Sigmoid colon (tissue), 4 donors: ENCODE data around the gene GALNT1.

Source experiments
- CTCF ChIP-seq, 4 experiments: fragments of 450-650 bp in 3 of 4; fragments of 200-600 bp in 1 of 4; IDR thresholded peaks; one replicate each; pipeline ENCODE4 v1.5.1; 2016 to 2019; ENCODE audit warnings: antibody characterized with exemption in 4 of 4, mild to moderate bottlenecking in 3 of 4, moderate library complexity in 2 of 4
- POLR2A ChIP-seq, 2 donors: fragments of 450-650 bp; IDR thresholded peaks; one replicate each; pipeline ENCODE4 v1.6.1; 2016; ENCODE audit warnings: antibody characterized with exemption in 2 of 2, mild to moderate bottlenecking in 2 of 2, moderate library complexity in 2 of 2
- POLR2AphosphoS5 ChIP-seq, 4 donors: sonication (generic); formaldehyde crosslinking; IDR thresholded peaks; one replicate each; pipeline ENCODE4 v1.6.1; 2017; ENCODE audit warnings: antibody characterized with exemption in 4 of 4

- TF ChIP-seq CTCF (IDR thresholded peaks at IDR 0.05) (no peak), POLR2A (IDR thresholded peaks at IDR 0.05) (no peak), POLR2AphosphoS5 (IDR thresholded peaks at IDR 0.05) (no peak)
Observed at GRCh38 chr18:35641467-35641866, 59.9 kb downstream of the GALNT1 start.
